Measurements from ENCODE around the gene TPRN. TPM values are rescaled to one million over a fixed set of nuclear protein-coding genes. Genes with fewer than 3 reads are reported as not detected.
A peak's percentile ranks its signal among the peaks of the same experiment; 100 is the strongest.

The TPRN gene
- total and polyA plus RNA-seq, 9 of the 15 experiments (the other 6 are each of a cell fraction or from before 2014, with no cell fraction given) = 0.31 to 31.9 (median 4.4) TPM

DNA sequence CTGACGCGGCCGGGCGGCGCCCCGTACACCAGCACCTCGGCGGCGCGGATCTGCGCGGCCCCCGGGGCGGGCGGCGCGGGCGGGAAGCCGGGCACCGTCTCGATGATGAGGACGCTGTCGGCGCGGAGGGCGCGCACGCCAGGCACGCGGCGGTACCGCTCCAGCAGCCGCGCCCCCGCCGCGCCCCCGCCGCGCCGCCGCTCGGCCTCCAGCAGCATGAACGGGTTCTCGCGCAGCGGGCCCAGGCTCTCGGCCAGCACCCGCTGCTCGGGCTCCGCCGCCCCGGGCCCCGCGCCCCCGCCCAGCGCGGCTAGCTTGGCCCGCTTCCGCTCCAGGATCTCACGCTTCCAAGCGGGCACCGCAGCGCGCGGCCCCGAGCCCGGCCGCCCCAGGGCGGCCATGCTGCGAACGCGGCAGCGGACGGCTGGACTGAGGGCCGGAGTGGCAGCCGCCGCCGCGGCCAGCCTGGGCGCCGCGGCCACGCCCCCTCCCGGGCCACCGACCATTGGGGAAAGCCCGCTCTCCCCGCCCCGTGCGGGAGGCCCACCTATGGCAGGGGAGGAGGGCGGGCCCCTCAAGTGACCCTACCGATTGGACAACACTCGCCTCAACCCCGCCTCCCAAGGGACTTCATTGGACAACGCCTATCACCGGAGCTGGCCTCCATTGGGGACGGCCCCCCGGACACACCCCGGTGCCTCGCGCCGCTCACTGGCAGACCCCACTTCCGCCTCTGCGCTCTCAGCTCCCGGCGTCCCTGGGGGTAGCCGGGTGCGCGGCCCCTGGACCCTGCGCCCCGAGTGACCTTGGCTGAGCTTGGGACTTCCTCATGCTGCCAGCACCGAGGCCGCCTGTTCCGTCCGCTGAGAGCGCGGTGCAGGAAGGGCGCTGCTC, at the start of gene TPRN (continued):
- TF ChIP-seq ZNF224 (CRISPR knock-in tag; IDR thresholded peaks at IDR 0.05) (no peak), THRB (CRISPR knock-in tag; conservative IDR thresholded peaks at IDR 0.05) (no peak), RNF2 (IDR thresholded peaks at IDR 0.05) (peak; percentile 62; the same call in 1 of the 2 replicates), OTX1 (CRISPR knock-in tag; IDR thresholded peaks at IDR 0.05) (no peak), STAT5B (CRISPR knock-in tag; IDR thresholded peaks at IDR 0.05) (no peak), SUPT5H (IDR thresholded peaks at IDR 0.05) (peak; percentile 88), ZNF280A (IDR thresholded peaks at IDR 0.05; ENCODE audit: low read depth, partially characterized antibody) (no peak), TAF9B (IDR thresholded peaks at IDR 0.05; ENCODE audit: partially characterized antibody) (no peak), SAP30 (IDR thresholded peaks at IDR 0.05; ENCODE audit: borderline replicate concordance, insufficient read depth, low read depth, low read length, poor library complexity, severe bottlenecking) (peak; percentile 58), HOXB6 (CRISPR knock-in tag; IDR thresholded peaks at IDR 0.05; ENCODE audit: borderline replicate concordance) (no peak), ZNF57 (CRISPR knock-in tag; IDR thresholded peaks at IDR 0.05) (no peak), NONO (IDR thresholded peaks at IDR 0.05; ENCODE audit: low read depth in 2 of 2, low read length in 1 of 2) (peak in 1 of 2 experiments; percentile 92; a peak in 3 of 4 replicates), ZNF518B (CRISPR knock-in tag; IDR thresholded peaks at IDR 0.05) (no peak), ZNF584 (CRISPR knock-in tag; IDR thresholded peaks at IDR 0.05; ENCODE audit: low read depth) (no peak)
- TF ChIP-seq, protein P1, sequence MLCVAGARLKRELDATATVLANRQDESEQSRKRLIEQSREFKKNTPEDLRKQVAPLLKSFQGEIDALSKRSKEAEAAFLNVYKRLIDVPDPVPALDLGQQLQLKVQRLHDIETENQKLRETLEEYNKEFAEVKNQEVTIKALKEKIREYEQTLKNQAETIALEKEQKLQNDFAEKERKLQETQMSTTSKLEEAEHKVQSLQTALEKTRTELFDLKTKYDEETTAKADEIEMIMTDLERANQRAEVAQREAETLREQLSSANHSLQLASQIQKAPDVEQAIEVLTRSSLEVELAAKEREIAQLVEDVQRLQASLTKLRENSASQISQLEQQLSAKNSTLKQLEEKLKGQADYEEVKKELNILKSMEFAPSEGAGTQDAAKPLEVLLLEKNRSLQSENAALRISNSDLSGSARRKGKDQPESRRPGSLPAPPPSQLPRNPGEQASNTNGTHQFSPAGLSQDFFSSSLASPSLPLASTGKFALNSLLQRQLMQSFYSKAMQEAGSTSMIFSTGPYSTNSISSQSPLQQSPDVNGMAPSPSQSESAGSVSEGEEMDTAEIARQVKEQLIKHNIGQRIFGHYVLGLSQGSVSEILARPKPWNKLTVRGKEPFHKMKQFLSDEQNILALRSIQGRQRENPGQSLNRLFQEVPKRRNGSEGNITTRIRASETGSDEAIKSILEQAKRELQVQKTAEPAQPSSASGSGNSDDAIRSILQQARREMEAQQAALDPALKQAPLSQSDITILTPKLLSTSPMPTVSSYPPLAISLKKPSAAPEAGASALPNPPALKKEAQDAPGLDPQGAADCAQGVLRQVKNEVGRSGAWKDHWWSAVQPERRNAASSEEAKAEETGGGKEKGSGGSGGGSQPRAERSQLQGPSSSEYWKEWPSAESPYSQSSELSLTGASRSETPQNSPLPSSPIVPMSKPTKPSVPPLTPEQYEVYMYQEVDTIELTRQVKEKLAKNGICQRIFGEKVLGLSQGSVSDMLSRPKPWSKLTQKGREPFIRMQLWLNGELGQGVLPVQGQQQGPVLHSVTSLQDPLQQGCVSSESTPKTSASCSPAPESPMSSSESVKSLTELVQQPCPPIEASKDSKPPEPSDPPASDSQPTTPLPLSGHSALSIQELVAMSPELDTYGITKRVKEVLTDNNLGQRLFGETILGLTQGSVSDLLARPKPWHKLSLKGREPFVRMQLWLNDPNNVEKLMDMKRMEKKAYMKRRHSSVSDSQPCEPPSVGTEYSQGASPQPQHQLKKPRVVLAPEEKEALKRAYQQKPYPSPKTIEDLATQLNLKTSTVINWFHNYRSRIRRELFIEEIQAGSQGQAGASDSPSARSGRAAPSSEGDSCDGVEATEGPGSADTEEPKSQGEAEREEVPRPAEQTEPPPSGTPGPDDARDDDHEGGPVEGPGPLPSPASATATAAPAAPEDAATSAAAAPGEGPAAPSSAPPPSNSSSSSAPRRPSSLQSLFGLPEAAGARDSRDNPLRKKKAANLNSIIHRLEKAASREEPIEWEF (CRISPR knock-in tag; IDR thresholded peaks at IDR 0.05) = no peak
